UCSD-AML1 (cell line): ENCODE measurements around the gene PLEKHA7.
"Not testable (repeated sequence)": the region's sequence is repeated elsewhere in the genome, so short reads cannot be mapped to it uniquely, and the experiment has no call there.

Experiments used
- DNase-seq: peaks from one replicate; lab custom pipeline; 2025; ENCODE audit not compliant: unreplicated experiment; lab: John Stamatoyannopoulos, UW

Gene PLEKHA7

GRCh38 chr11:16979703-16980622 lies 34.3 kb downstream of the PLEKHA7 start:
- DNase-seq, result no peak

GRCh38 chr11:16977994-16978315 lies 36.3 kb downstream of the PLEKHA7 start:
- no peak for DNase-seq

GRCh38 chr11:16977136-16977993 lies 36.8 kb downstream of the PLEKHA7 start:
- no peak for DNase-seq

- no peak for DNase-seq
These were observed 37.8 kb downstream of the PLEKHA7 start for GRCh38 chr11:16976379-16976778.

GRCh38 chr11:16975906-16976305 lies 38.3 kb downstream of the PLEKHA7 start:
- no peak for DNase-seq

GRCh38 chr11:16973338-16973964 lies 40.8 kb downstream of the PLEKHA7 start:
- DNase-seq, result no peak

GRCh38 chr11:16969010-16969999 lies 44.9 kb downstream of the PLEKHA7 start:
- DNase-seq, result no peak

GRCh38 chr11:16968196-16968595 lies 46.0 kb downstream of the PLEKHA7 start:
- no peak for DNase-seq

GRCh38 chr11:16966930-16967671 lies 47.1 kb downstream of the PLEKHA7 start:
- no peak for DNase-seq

- DNase-seq, result no peak
These were observed 49.7 kb downstream of the PLEKHA7 start for GRCh38 chr11:16964501-16964900.

GRCh38 chr11:16963316-16963876 lies 50.8 kb downstream of the PLEKHA7 start:
- no peak for DNase-seq

- DNase-seq, result not testable (repeated sequence)
These were observed 51.6 kb downstream of the PLEKHA7 start for GRCh38 chr11:16962589-16962988.

GRCh38 chr11:16962146-16962545 lies 52.1 kb downstream of the PLEKHA7 start:
- no peak for DNase-seq

GRCh38 chr11:16960250-16960649 lies 54.0 kb downstream of the PLEKHA7 start:
- DNase-seq, result no peak

- no peak for DNase-seq
These were observed 54.6 kb downstream of the PLEKHA7 start for GRCh38 chr11:16959602-16960001.

GRCh38 chr11:16958833-16959232 lies 55.4 kb downstream of the PLEKHA7 start:
- no peak for DNase-seq

GRCh38 chr11:16956538-16957153 lies 57.6 kb downstream of the PLEKHA7 start:
- no peak for DNase-seq

- DNase-seq, result no peak
These were observed 60.6 kb downstream of the PLEKHA7 start for GRCh38 chr11:16953663-16954062.
